Gastrocnemius medialis (tissue), 4 donors: Measurements from ENCODE around the gene PSMD7. TPM values are rescaled to one million over a fixed set of nuclear protein-coding genes. Genes with fewer than 3 reads are reported as not detected.

Experiments
- ATAC-seq, 2 donors: fragments of 150-250 bp; one replicate each; pipeline ENCODE4 v1.9.1; 2016
- DNase-seq, 2 donors: peaks; one replicate each; pipeline ENCODE4 v3.0.0-alpha.2; 2019
- H3K27ac ChIP-seq, 4 donors: fragments of 200-600 bp; sonication (generic); 1 replicate in 1 of 4; 2 replicates in 3 of 4; pipeline ENCODE4 v1.5.1; 2016 to 2018; ENCODE audit warnings: mild to moderate bottlenecking in 2 of 4, moderate library complexity in 1 of 4
- H3K27me3 ChIP-seq, 3 donors: fragments of 200-600 bp; sonication (generic) in 2 of 3; 1 replicate in 1 of 3; 2 replicates in 2 of 3; pipeline versions ENCODE4 v1.5.1 to v1.6.0; 2016 to 2019; ENCODE audit warnings: mild to moderate bottlenecking in 1 of 3, moderate library complexity in 1 of 3
- H3K36me3 ChIP-seq, 2 donors: fragments of 200-600 bp; sonication (generic) in 1 of 2; one replicate each; pipeline ENCODE4 v1.5.1; 2017 to 2018
- H3K4me1 ChIP-seq, 2 donors: fragments of 200-600 bp; sonication (generic) in 1 of 2; one replicate each; pipeline ENCODE4 v1.5.1; 2016 to 2017; ENCODE audit warnings: mild to moderate bottlenecking in 2 of 2
- H3K4me3 ChIP-seq, 4 donors: fragments of 200-600 bp; sonication (generic) in 3 of 4; 1 replicate in 1 of 4; 2 replicates in 3 of 4; pipeline ENCODE4 v1.5.1; 2016 to 2019; ENCODE audit warnings: mild to moderate bottlenecking in 2 of 4
- H3K9me3 ChIP-seq, 3 donors: fragments of 200-600 bp; sonication (generic) in 2 of 3; 1 replicate in 1 of 3; 2 replicates in 2 of 3; pipeline ENCODE4 v1.5.1; 2016 to 2019
- POLR2A ChIP-seq, 2 donors: fragments of 450-650 bp; IDR thresholded peaks; one replicate each; pipeline ENCODE4 v1.6.1; 2017; ENCODE audit warnings: antibody characterized with exemption in 2 of 2, mild to moderate bottlenecking in 2 of 2, moderate library complexity in 2 of 2
- in situ Hi-C, 4 donors: fragments of 200-750 bp; cut with MboI; loops; one replicate each; pipeline versions ENCODE4 v1.15.0 to v1.8.0; 2017; ENCODE audit warnings: low sequenced_read_pairs in 4 of 4
- intact Hi-C: fragments of 100-400 bp; cut with DNase I; formaldehyde crosslinking; loops from one replicate; pipeline ENCODE4 v1.15.1; 2023; ENCODE audit warnings: low total_unique reads
- total RNA-seq, 4 donors: library from RNA; depleted of rRNA; stranded (reverse); fragments of >200 nt; gene quantifications; one replicate each; pipeline versions ENCODE4 v1.1.0 to v1.2.3, GENCODE V29; 2016
- TF ChIP-seq, protein P1 (sequence below), 5 experiments: fragments of 450-650 bp in 3 of 5; fragments of 200-600 bp in 2 of 5; sonication (generic) in 2 of 5; IDR thresholded peaks in 4 of 5; conservative IDR thresholded peaks in 1 of 5; 1 replicate in 4 of 5; 2 replicates in 1 of 5; pipeline ENCODE4 v1.5.1; 2016 to 2019; ENCODE audit warnings: antibody characterized with exemption in 5 of 5, mild to moderate bottlenecking in 3 of 5, moderate library complexity in 3 of 5

The PSMD7 gene
- total RNA-seq, 4 donors from 2014 or later = 190 to 267 (median 224) TPM

DNA sequence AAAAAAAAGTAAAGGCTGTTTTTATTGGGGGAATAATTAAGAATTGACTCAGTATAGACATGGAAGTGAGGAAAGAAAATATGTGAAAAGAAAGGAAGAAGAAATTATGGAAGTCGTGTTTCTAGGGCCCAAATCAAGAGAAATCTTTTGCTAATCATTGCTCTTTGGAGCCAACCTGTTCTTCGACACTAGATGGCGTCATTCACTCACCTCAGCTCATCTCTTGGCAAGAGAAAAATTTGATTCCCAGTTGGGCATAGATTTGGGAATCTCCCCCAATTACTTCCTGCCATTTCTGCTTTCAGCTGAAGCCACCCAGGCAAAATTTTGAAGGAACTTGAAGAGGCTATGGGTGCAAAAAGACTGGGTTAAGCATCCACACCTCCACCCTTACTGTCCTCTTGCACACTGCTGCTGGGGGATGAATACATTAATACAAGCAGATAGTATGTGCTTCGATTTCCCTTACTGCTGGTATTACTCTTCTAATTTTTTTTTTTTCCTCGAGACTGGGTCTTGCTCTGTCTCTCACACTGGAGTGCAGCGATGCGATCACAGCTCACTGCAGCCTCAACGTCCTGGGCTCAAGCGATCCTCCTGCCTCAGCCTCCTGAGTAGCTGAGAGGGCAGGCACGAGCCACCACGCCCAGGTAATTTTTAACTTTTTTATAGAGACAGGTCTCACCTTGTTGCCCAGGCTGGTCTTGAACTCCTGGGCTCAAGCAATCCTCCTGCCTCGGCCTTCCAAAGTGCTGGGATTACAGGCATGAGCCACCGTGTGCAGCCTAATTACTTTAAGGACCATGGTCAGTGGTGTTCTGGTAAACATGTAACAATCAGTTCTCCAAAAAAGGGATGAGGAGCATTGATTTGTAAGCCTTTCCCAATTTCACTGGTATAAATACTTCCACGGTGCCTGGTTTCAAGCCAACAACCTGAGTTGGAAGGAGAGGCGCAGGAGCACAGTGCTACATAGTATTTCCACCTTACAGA lies 13.5 kb downstream of the PSMD7 start:
- no peak for DNase-seq
- intact Hi-C loops = loop anchor here (10.0 kb wide), 1 partner anchor 125 kb away; no protein-coding TSS in a partner anchor
- Histone ChIP-seq H3K4me3 (no peak overlapping the region), H3K9me3 (no peaks in the 10 kb centered on the region), H3K27me3 (no peaks in the 10 kb centered on the region), H3K36me3 (peaks cover 3 to 30% of the 10 kb centered on the region in 2 donors), H3K4me1 (no peaks in the 10 kb centered on the region), H3K27ac (no peak overlapping the region)
- TF ChIP-seq POLR2A (IDR thresholded peaks at IDR 0.05) = no peak
- TF ChIP-seq, protein P1, sequence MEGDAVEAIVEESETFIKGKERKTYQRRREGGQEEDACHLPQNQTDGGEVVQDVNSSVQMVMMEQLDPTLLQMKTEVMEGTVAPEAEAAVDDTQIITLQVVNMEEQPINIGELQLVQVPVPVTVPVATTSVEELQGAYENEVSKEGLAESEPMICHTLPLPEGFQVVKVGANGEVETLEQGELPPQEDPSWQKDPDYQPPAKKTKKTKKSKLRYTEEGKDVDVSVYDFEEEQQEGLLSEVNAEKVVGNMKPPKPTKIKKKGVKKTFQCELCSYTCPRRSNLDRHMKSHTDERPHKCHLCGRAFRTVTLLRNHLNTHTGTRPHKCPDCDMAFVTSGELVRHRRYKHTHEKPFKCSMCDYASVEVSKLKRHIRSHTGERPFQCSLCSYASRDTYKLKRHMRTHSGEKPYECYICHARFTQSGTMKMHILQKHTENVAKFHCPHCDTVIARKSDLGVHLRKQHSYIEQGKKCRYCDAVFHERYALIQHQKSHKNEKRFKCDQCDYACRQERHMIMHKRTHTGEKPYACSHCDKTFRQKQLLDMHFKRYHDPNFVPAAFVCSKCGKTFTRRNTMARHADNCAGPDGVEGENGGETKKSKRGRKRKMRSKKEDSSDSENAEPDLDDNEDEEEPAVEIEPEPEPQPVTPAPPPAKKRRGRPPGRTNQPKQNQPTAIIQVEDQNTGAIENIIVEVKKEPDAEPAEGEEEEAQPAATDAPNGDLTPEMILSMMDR (IDR thresholded peaks at IDR 0.05 in 4 of 5, conservative IDR thresholded peaks at IDR 0.05 in 1 of 5) = peak in 4 of 5 experiments; percentile 17 to 67 (median 58)
- in situ Hi-C loops = no loop called here
- no peak for ATAC-seq

DNA sequence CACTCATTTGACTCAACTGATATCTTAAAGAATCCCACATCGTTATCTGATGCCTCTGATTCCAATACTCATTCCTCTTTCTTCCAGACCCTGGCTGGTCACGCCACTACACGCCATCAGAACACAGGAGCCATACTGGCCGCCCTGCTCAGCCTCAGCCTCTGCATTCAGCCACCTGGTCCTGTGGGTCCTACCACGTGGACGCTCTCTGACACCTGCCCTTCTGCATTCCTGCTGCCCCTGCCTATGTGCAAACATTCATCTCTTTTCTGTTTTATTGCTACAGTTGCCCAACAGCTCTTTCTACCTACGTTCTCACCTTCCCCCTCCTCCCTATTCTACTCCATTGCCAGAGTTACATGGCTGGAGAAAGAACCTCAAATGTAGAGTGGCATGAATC lies 18.4 kb downstream of the PSMD7 start:
- no peaks in the 10 kb centered on the region for H3K27me3 ChIP-seq
- intact Hi-C loops (loop anchor here (10.0 kb wide), 1 partner anchor 120 kb away; no protein-coding TSS in a partner anchor), in situ Hi-C loops (no loop called here)
- no peak for TF ChIP-seq POLR2A (IDR thresholded peaks at IDR 0.05)
- TF ChIP-seq, protein P1 (IDR thresholded peaks at IDR 0.05 in 4 of 5, conservative IDR thresholded peaks at IDR 0.05 in 1 of 5) = no peak
- no peaks in the 10 kb centered on the region for H3K9me3 ChIP-seq
- DNase-seq = no peak
- no peak overlapping the region for H3K4me3 ChIP-seq
- H3K36me3 ChIP-seq = no peaks in the 10 kb centered on the region
- no peak overlapping the region for H3K27ac ChIP-seq
- no peak for ATAC-seq
- no peaks in the 10 kb centered on the region for H3K4me1 ChIP-seq

DNA sequence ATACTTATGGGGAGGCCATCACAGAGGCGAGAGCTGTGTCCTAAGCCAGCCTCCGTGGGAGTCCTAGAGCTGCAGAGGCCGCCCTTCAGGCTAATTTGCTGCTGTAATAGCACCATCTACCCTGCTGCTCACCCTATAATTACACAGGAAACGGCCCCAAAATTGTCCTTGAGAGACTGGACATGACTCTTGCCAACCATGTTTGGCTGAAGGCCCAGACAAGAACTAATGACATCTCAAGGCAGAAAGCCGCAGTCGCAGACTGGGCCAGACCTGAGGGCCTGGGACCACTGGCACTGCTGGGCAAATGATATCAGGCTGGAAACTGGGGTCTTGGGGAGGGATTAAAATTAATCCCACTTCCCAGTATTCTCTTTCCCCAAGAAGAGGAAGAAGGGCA lies 24.1 kb downstream of the PSMD7 start:
- intact Hi-C loops (no loop called here), in situ Hi-C loops (no loop called here)
- no peak overlapping the region for H3K4me3 ChIP-seq
- ATAC-seq (no peak), DNase-seq (no peak)
- H3K4me1 ChIP-seq = peaks cover 3 to 24% of the 10 kb centered on the region in 2 donors
- TF ChIP-seq POLR2A (IDR thresholded peaks at IDR 0.05) = no peak
- TF ChIP-seq, protein P1 (IDR thresholded peaks at IDR 0.05 in 4 of 5, conservative IDR thresholded peaks at IDR 0.05 in 1 of 5) = no peak
- peak overlapping the region in 3 of 4 donors; percentile 23 to 75 (median 57) for H3K27ac ChIP-seq
- no peaks in the 10 kb centered on the region for H3K27me3 ChIP-seq
- no peaks in the 10 kb centered on the region for H3K9me3 ChIP-seq
- no peaks in the 10 kb centered on the region for H3K36me3 ChIP-seq

DNA sequence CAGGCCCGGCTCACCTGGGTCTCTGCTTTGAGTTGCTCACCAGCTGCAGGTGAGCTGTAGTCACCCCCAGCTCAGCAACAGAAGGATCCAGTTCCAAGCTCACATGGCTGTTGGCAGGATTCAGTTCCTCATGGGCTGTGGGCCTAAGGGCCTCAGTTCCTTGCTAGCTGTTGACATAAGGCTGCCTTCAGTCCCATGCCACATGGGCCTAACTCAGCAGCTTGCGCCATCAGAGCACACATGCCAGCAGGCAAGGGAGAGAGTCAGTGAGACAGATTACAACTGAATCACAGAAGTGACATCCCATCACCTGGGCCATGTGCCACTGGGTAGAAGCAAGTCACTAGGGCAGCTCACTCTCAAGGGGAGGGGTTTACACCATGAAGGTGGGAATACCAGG lies 24.7 kb downstream of the PSMD7 start:
- in situ Hi-C loops = no loop called here
- ATAC-seq = peak; percentile 48 to 64

More for the DNA sequence above, 24.7 kb downstream of the PSMD7 start:
- peaks cover 3 to 24% of the 10 kb centered on the region in 2 donors for H3K4me1 ChIP-seq
- no peaks in the 10 kb centered on the region for H3K27me3 ChIP-seq
- H3K36me3 ChIP-seq = peaks cover 0 to 2% of the 10 kb centered on the region in 2 donors
- no peaks in the 10 kb centered on the region for H3K9me3 ChIP-seq
- peak; percentile 18 to 48 for DNase-seq
- no peak overlapping the region for H3K4me3 ChIP-seq
- peak overlapping the region in 3 of 4 donors; percentile 23 to 75 (median 57) for H3K27ac ChIP-seq
- intact Hi-C loops = no loop called here
- no peak for TF ChIP-seq POLR2A (IDR thresholded peaks at IDR 0.05)
- TF ChIP-seq, protein P1 (IDR thresholded peaks at IDR 0.05 in 4 of 5, conservative IDR thresholded peaks at IDR 0.05 in 1 of 5) = no peak
